Measurements from ENCODE around the gene ANKRD30A.
"Not testable (repeated sequence)": the region's sequence is repeated elsewhere in the genome, so short reads cannot be mapped to it uniquely, and the experiment has no call there.

The ANKRD30A gene

GRCh38 chr10:37269554-37270256, 144.3 kb downstream of the ANKRD30A start:
- DNase-seq, result no peak

- no peak for DNase-seq
These were observed 149.9 kb downstream of the ANKRD30A start for GRCh38 chr10:37275216-37275777.

GRCh38 chr10:37285063-37285462, 159.7 kb downstream of the ANKRD30A start:
- no peak for DNase-seq

GRCh38 chr10:37289833-37290464, 164.6 kb downstream of the ANKRD30A start:
- DNase-seq, result no peak

GRCh38 chr10:37301271-37301670, 175.9 kb downstream of the ANKRD30A start:
- DNase-seq, result no peak

GRCh38 chr10:37304036-37304435, 178.6 kb downstream of the ANKRD30A start:
- no peak for DNase-seq

- no peak for DNase-seq
These were observed 189.0 kb downstream of the ANKRD30A start for GRCh38 chr10:37314350-37314749.

GRCh38 chr10:37314862-37315261, 189.5 kb downstream of the ANKRD30A start:
- no peak for DNase-seq

- no peak for DNase-seq
These were observed 219.0 kb downstream of the ANKRD30A start for GRCh38 chr10:37344413-37344812.

GRCh38 chr10:37379991-37380390, 254.6 kb downstream of the ANKRD30A start:
- no peak for DNase-seq

GRCh38 chr10:37381271-37381670, 255.9 kb downstream of the ANKRD30A start:
- no peak for DNase-seq

- no peak for DNase-seq
These were observed 259.5 kb downstream of the ANKRD30A start for GRCh38 chr10:37384923-37385322.

- no peak for DNase-seq
These were observed 265.5 kb downstream of the ANKRD30A start for GRCh38 chr10:37390926-37391325.

- DNase-seq, result not testable (repeated sequence)
These were observed 275.4 kb downstream of the ANKRD30A start for GRCh38 chr10:37400774-37401173.

GRCh38 chr10:37401225-37401624, 275.8 kb downstream of the ANKRD30A start:
- DNase-seq, result no peak

GRCh38 chr10:37403776-37404175, 278.4 kb downstream of the ANKRD30A start:
- no peak for DNase-seq
